ENCODE data around the gene SFI1. TPM values are rescaled to one million over a fixed set of nuclear protein-coding genes. Genes with fewer than 3 reads are reported as not detected.
A peak's percentile ranks its signal among the peaks of the same experiment; 100 is the strongest.

The SFI1 gene
- total RNA-seq, 1 donor from 2014 or later, result 24.8 TPM

DNA sequence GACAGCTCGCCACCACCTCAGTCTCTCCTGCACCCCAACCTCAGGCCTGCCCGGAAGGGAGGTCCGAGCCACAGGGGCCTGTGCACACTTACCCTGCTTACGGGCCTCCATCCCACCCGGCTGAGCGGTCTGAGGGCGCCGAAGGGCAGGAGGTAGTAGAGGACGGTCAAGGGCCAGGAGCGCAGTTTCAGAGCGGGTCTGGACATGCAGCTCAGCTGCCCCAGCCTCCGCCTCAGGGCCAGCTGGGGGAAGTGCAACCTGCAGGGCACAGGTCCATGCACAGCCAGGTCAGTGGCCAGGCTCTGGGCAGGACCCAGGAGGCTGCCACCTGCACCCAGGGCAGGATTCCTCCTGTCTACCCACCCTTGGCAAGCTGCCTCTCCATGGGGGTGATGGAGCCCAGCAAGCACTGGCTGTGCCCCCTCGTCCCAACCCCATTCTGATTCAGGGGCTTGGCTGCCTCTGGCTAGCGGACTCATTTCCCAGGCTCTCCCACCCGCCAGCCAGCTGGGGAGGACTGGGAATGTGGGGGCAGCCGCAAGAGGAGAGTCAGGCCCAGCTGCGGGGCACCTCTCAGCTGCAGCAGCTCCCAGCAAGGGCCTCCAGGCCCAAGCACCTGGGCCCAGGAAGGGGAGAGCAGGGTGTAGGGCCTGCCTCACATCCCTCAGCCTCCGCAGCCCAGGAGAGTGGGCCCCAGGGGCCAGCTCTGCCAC is 127.4 kb downstream of the SFI1 start:
- peaks cover 20% of the 10 kb centered on the region for H3K36me3 Mint-ChIP-seq (ENCODE audit: low read depth, unreplicated experiment)
- no peak for DNase-seq (ENCODE audit: low spot score)
- H3K4me3 Mint-ChIP-seq (ENCODE audit: unreplicated experiment), result no peak overlapping the region
- no peaks in the 10 kb centered on the region for H3K9me3 Mint-ChIP-seq (ENCODE audit: unreplicated experiment)
- peaks cover 23% of the 10 kb centered on the region for H3K27me3 Mint-ChIP-seq (ENCODE audit: unreplicated experiment)
- H3K27ac Mint-ChIP-seq (ENCODE audit: unreplicated experiment), result no peak overlapping the region
- H3K4me1 Mint-ChIP-seq (ENCODE audit: unreplicated experiment), result peaks cover 44% of the 10 kb centered on the region
- TF ChIP-seq, protein P1, sequence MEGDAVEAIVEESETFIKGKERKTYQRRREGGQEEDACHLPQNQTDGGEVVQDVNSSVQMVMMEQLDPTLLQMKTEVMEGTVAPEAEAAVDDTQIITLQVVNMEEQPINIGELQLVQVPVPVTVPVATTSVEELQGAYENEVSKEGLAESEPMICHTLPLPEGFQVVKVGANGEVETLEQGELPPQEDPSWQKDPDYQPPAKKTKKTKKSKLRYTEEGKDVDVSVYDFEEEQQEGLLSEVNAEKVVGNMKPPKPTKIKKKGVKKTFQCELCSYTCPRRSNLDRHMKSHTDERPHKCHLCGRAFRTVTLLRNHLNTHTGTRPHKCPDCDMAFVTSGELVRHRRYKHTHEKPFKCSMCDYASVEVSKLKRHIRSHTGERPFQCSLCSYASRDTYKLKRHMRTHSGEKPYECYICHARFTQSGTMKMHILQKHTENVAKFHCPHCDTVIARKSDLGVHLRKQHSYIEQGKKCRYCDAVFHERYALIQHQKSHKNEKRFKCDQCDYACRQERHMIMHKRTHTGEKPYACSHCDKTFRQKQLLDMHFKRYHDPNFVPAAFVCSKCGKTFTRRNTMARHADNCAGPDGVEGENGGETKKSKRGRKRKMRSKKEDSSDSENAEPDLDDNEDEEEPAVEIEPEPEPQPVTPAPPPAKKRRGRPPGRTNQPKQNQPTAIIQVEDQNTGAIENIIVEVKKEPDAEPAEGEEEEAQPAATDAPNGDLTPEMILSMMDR (IDR thresholded peaks at IDR 0.05; ENCODE audit: unreplicated experiment), result no peak

DNA sequence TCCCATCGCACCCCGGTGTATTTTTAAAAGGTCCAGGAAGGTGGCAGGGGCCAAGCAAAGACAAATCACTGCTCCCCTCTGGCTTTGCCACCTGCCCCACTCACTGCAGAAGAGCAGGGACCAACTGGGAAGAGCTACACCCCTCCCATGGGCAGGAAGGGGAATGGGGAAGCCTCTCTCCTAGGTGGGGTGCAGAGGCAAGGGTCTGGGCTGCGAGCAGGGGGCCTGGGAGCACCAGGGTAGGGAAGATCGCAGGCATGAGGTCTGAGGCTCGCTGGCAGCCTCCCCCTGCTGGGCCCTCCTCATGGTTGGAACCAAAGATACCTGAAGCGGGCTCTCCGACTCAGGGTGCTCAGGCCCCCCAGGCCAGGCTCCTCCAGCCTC is 128.9 kb downstream of the SFI1 start:
- H3K27ac Mint-ChIP-seq (ENCODE audit: unreplicated experiment), result peak overlapping the region; percentile 30
- no peak overlapping the region for H3K4me3 Mint-ChIP-seq (ENCODE audit: unreplicated experiment)
- H3K4me1 Mint-ChIP-seq (ENCODE audit: unreplicated experiment), result peaks cover 53% of the 10 kb centered on the region

DNA sequence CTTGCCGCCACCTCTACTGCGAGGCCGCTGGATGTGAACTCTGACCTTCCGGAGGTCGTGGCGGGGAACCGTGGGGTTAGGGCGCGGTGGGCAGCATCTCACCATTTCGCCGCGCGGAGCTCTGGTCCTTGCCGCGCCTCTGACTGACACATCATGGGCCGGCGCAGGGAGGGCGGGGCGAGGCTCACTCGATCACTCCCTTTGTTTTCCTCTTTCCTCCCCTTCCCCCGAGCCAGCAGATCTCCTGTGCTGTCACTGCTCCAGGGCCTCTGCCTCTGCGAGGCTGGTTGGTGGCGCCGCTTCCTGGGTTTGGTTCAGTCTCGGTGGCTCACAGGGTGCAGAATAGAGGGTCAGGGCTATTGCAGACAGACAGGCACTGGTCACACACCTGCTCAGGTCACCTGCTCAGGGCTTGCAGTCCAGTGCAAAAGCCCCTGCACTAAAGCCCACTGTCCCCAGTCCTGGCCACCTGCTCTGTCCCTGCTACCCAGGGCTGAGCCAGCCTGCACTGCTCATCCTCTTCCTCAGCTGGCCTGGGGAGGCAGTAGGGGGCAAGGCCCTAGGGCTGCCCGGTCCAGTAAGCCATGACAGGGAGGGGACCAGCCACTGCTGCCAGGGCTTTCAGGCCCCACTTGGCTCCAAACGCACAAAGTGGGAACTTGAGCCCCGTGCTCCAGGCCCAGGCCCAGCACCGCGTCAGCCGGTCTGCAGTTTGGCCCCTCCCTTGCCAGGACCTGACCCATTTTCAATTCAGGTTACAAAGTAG is 129.5 kb downstream of the SFI1 start:
- peaks cover 16% of the 10 kb centered on the region for H3K36me3 Mint-ChIP-seq (ENCODE audit: low read depth, unreplicated experiment)
- DNase-seq (ENCODE audit: low spot score), result peak; percentile 63
- H3K27me3 Mint-ChIP-seq (ENCODE audit: unreplicated experiment), result peaks cover 20% of the 10 kb centered on the region
- TF ChIP-seq, protein P1 (IDR thresholded peaks at IDR 0.05; ENCODE audit: unreplicated experiment), result no peak
- no peak overlapping the region for H3K4me3 Mint-ChIP-seq (ENCODE audit: unreplicated experiment)
- H3K27ac Mint-ChIP-seq (ENCODE audit: unreplicated experiment), result peak overlapping the region; percentile 42
- no peaks in the 10 kb centered on the region for H3K9me3 Mint-ChIP-seq (ENCODE audit: unreplicated experiment)
- peaks cover 53% of the 10 kb centered on the region for H3K4me1 Mint-ChIP-seq (ENCODE audit: unreplicated experiment)

More for the DNA sequence above, 128.9 kb downstream of the SFI1 start:
- Mint-ChIP-seq H3K36me3 (ENCODE audit: low read depth, unreplicated experiment) (peaks cover 16% of the 10 kb centered on the region), H3K9me3 (ENCODE audit: unreplicated experiment) (no peaks in the 10 kb centered on the region), H3K27me3 (ENCODE audit: unreplicated experiment) (peaks cover 22% of the 10 kb centered on the region)
- TF ChIP-seq, protein P1 (IDR thresholded peaks at IDR 0.05; ENCODE audit: unreplicated experiment), result no peak
- DNase-seq (ENCODE audit: low spot score), result no peak

DNA sequence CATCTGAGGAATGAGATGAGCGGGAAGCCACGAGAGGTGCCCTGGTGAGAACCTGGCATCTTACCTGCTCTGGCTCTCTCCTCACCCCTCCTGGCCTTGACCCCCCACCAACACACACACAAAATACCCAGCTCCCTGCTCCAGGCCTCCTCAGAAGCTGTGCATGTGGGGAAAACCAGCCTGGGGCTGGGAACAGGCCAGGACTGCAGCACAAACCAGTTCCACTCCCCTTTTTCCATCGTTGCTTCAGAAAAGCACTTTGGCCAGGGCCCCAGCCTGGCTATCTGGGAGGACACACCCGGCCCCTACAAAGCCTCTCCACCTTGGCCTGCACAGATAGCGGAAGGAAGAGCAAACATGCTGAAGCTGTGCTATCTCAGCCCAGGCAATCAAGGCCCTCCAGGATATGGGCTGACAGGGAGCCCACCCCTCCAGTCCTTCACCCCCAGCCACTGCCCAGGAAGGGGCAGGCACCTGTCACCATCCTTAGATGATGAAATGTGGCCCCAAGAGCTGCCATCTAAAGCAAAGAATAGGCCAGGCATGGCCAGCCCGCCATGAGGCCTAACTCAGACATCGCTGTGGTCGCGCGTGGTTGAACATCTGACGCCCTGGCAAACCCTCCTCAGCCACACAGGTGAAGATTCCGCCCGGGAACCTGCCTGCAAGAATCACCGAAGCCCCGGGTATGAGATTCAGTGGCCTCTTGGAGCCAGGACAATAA is 130.3 kb downstream of the SFI1 start:
- H3K36me3 Mint-ChIP-seq (ENCODE audit: low read depth, unreplicated experiment), result peaks cover 16% of the 10 kb centered on the region
- peaks cover 57% of the 10 kb centered on the region for H3K4me1 Mint-ChIP-seq (ENCODE audit: unreplicated experiment)
- DNase-seq (ENCODE audit: low spot score), result no peak
- peaks cover 24% of the 10 kb centered on the region for H3K27me3 Mint-ChIP-seq (ENCODE audit: unreplicated experiment)
- TF ChIP-seq, protein P1 (IDR thresholded peaks at IDR 0.05; ENCODE audit: unreplicated experiment), result no peak
- no peaks in the 10 kb centered on the region for H3K9me3 Mint-ChIP-seq (ENCODE audit: unreplicated experiment)
- H3K27ac Mint-ChIP-seq (ENCODE audit: unreplicated experiment), result peak overlapping the region; percentile 42
- H3K4me3 Mint-ChIP-seq (ENCODE audit: unreplicated experiment), result peak overlapping the region; percentile 71
